Ovary (tissue), 9 donors: ENCODE results near the gene SIRT5. TPM values are rescaled to one million over a fixed set of nuclear protein-coding genes. Genes with fewer than 3 reads are reported as not detected.

Experiments
- DNase-seq, 5 donors: peaks; one replicate each; pipeline ENCODE4 v3.0.0-alpha.2; 2019 to 2020
- H3K27ac ChIP-seq, 2 donors: fragments of 200-600 bp; one replicate each; pipeline versions ENCODE4 v1.5.1 to v1.8.0; 2019 to 2022
- H3K27me3 ChIP-seq: fragments of 200-600 bp; one replicate; pipeline ENCODE4 v1.8.0; 2022
- H3K36me3 ChIP-seq: fragments of 200-600 bp; sonication (generic); one replicate; pipeline ENCODE4 v1.5.1; 2019
- H3K4me1 ChIP-seq: one replicate; pipeline ENCODE4 v1.8.1; 2013; ENCODE audit warnings: mild to moderate bottlenecking, moderate library complexity; ENCODE audit not compliant: insufficient read depth
- H3K4me3 ChIP-seq: fragments of 200-600 bp; sonication (generic); one replicate; pipeline ENCODE4 v1.5.1; 2017
- H3K9me3 ChIP-seq, 2 donors: fragments of 200-600 bp in 1 of 2; sonication (generic) in 1 of 2; one replicate each; pipeline versions ENCODE4 v1.5.1 to v1.8.1; 2013 to 2019; ENCODE audit warnings: mild to moderate bottlenecking in 1 of 2, moderate library complexity in 1 of 2
- EP300 ChIP-seq: sonication (generic); formaldehyde crosslinking; IDR thresholded peaks from one replicate; pipeline ENCODE4 v1.6.1; 2017; ENCODE audit warnings: antibody characterized with exemption
- POLR2A ChIP-seq: fragments of 450-650 bp; IDR thresholded peaks from one replicate; pipeline ENCODE4 v1.6.1; 2017; ENCODE audit warnings: antibody characterized with exemption, mild to moderate bottlenecking, moderate library complexity
- WGBS, 3 donors: extraction: QIAGEN DNeasy Blood & Tissue Kit in 1 of 3; methylation state at CpG; one replicate each; pipeline versions ENCODE4 v1.1.5 to v1.1.7; 2013 to 2017; 5-methylcytosine and 5-hydroxymethylcytosine counted together
- intact Hi-C, 4 donors: fragments of 100-400 bp; cut with DNase I; formaldehyde crosslinking; loops; one replicate each; pipeline versions ENCODE4 v1.11.0 to v1.15.1; 2022 to 2023
- polyA plus RNA-seq, 2 donors: library from polyadenylated mRNA; stranded (reverse); fragments of 200-250 nt in 1 of 2; fragments of 350-450 nt in 1 of 2; fragmentation: Illumina TruSeq in 1 of 2; extraction: RNeasy Lipid Tissue Mini Kit (QIAGEN cat#74804) in 1 of 2; gene quantifications; one replicate each; pipeline ENCODE4 v1.2.3, GENCODE V29; 2013 to 2014
- total RNA-seq, 7 donors: library from RNA; depleted of rRNA in 2 of 7; stranded (reverse); fragments of >200 nt in 2 of 7; fragmentation: NEBNext Ultra II Directional in 3 of 7; extraction: Animal tissue kit (Norgen Biotek cat#: 25700) in 3 of 7; gene quantifications; one replicate each; pipeline versions ENCODE4 v1.1.0 to v1.2.4, GENCODE V29; 2016 to 2023
- TF ChIP-seq, protein P1 (sequence below), 3 donors: fragments of 450-650 bp in 2 of 3; fragments of 200-600 bp in 1 of 3; IDR thresholded peaks; one replicate each; pipeline versions ENCODE4 v1.5.1 to v1.8.0; 2016 to 2022; ENCODE audit warnings: antibody characterized with exemption in 3 of 3, mild to moderate bottlenecking in 1 of 3
- donor health status: DM: no; HTN: no; CAD: no; lungs with moderate emphysema.
- donor health status: DM: no; HTN: no; CAD: no.
- donor health status: Bipolar disorder and iron deficiency.
- donor health status: DM: yes; HTN: yes; CAD: no.
- donor health status: DM: no; HTN: no; CAD: no.
- donor health status: DM: yes; HTN: yes; CAD: no.

Gene SIRT5
- total and polyA plus RNA-seq, 9 donors = 7.3 to 22.2 (median 13.0) TPM

DNA sequence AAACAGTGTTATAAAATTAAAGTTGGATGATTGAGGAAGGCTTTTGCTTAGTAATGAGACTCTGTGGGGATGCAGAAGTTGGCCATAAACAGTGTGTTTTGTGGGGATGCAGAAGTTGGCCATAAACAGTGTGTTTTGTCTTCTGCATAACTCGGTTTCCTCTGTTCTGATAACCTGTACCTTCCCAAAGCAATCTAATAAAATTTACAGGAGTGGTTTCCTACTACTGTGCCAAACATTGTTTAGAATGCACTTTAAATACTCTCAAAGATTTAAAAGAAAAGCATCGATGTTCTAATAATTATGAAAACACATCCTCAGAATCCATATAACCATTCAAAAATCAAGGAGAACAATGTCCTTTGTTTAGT lies 36.9 kb upstream of the SIRT5 start:
- no peaks in the 10 kb centered on the region for H3K4me1 ChIP-seq
- no peak for DNase-seq
- no peaks in the 10 kb centered on the region for H3K9me3 ChIP-seq
- 13 to 18% (median 15%) methylated on average over 2 of the region's 2 CpGs for WGBS, 3 donors
- H3K4me3 ChIP-seq = no peak overlapping the region
- TF ChIP-seq EP300 = no peak
- TF ChIP-seq POLR2A = no peak
- TF ChIP-seq, protein P1, sequence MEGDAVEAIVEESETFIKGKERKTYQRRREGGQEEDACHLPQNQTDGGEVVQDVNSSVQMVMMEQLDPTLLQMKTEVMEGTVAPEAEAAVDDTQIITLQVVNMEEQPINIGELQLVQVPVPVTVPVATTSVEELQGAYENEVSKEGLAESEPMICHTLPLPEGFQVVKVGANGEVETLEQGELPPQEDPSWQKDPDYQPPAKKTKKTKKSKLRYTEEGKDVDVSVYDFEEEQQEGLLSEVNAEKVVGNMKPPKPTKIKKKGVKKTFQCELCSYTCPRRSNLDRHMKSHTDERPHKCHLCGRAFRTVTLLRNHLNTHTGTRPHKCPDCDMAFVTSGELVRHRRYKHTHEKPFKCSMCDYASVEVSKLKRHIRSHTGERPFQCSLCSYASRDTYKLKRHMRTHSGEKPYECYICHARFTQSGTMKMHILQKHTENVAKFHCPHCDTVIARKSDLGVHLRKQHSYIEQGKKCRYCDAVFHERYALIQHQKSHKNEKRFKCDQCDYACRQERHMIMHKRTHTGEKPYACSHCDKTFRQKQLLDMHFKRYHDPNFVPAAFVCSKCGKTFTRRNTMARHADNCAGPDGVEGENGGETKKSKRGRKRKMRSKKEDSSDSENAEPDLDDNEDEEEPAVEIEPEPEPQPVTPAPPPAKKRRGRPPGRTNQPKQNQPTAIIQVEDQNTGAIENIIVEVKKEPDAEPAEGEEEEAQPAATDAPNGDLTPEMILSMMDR (IDR thresholded peaks at IDR 0.05) = no peak
- H3K27me3 ChIP-seq = no peaks in the 10 kb centered on the region
- intact Hi-C loops = loop anchor here in 1 of 4 donors (5.0 kb wide), 1 partner anchor 200 kb away; no protein-coding TSS in a partner anchor
- no peaks in the 10 kb centered on the region for H3K36me3 ChIP-seq
- no peak overlapping the region for H3K27ac ChIP-seq

DNA sequence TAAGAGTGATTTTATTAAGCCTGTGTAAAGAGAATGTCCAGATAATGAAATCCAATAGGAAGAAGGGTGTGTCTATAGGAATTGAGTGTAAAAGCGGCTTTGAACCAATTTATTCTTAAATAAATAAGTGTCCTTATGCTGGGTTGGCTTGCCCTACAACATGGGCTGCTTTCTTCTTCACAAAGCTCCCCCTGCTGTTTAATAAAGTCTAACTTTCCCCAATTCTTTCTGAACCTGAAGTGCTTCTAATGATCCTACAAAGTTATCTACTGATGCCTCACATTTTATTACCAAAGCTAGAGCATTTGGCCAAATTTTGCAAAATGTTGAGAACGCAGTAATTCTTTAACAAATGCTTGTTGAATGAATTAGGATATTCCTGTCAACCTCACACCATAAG lies 36.3 kb upstream of the SIRT5 start:
- 35 to 41% (median 35%) methylated on average over 2 of the region's 2 CpGs for whole genome bisulfite sequencing, 3 donors
- H3K4me3 ChIP-seq = no peak overlapping the region

DNA sequence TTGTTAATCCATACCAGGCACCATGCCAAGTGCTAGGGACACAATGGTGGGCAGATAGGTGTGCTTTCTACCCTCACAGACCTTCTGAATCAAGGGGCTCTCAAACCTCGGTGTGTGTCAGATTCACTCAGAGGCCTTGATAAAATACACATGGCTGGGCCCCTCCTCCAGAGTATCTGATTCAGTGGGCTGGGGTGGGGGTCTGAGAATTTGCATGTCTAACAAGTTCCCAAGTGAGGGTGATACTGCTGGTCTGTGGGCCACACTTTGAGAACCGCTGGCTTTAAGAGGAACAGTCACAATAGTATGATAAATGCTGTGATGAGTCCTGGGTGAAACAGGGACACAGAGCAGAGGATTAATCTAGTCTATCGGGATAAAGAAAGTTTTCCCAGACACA lies 35.8 kb upstream of the SIRT5 start:
- WGBS, 3 donors = 76 to 84% (median 78%) methylated on average over 3 of the region's 3 CpGs

More for the DNA sequence above, 36.3 kb upstream of the SIRT5 start:
- Histone ChIP-seq H3K4me1 (no peaks in the 10 kb centered on the region), H3K27ac (no peak overlapping the region), H3K36me3 (no peaks in the 10 kb centered on the region), H3K27me3 (no peaks in the 10 kb centered on the region), H3K9me3 (no peaks in the 10 kb centered on the region)
- no peak for TF ChIP-seq EP300
- TF ChIP-seq, protein P1 (IDR thresholded peaks at IDR 0.05) = no peak
- TF ChIP-seq POLR2A = no peak
- DNase-seq = no peak
- intact Hi-C loops = loop anchor here in 1 of 4 donors (5.0 kb wide), 1 partner anchor 201 kb away; no protein-coding TSS in a partner anchor

DNA sequence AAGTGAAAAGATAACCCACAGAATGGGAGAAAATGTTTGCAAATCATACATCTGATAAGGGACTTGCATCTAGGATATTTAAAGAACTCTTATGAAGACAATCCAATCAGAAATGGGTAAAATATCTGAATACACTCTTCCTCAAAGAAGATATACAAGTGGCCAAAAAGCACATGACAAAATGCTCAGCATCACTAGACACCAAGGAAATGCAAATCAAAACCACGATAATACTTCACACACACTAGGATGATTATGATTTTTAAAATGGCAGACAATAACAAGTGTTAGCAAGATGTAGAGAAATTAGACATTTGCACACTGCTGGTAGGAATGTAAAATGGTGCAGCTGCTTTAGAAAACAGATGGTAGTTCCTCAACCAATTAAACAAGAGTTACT lies 34.8 kb upstream of the SIRT5 start:
- intact Hi-C loops = loop anchor here in 1 of 4 donors (5.0 kb wide), 1 partner anchor 202 kb away; no protein-coding TSS in a partner anchor
- no peaks in the 10 kb centered on the region for H3K4me1 ChIP-seq
- 83 to 98% (median 97%) methylated on average over 1 of the region's 1 CpG for WGBS, 3 donors
- no peak overlapping the region for H3K4me3 ChIP-seq
- H3K27ac ChIP-seq = no peak overlapping the region
- no peak for TF ChIP-seq POLR2A
- TF ChIP-seq, protein P1 (IDR thresholded peaks at IDR 0.05) = no peak
- TF ChIP-seq EP300 = no peak
- no peaks in the 10 kb centered on the region for H3K36me3 ChIP-seq
- no peaks in the 10 kb centered on the region for H3K27me3 ChIP-seq
- DNase-seq = no peak
- no peaks in the 10 kb centered on the region for H3K9me3 ChIP-seq

More for the DNA sequence above, 35.8 kb upstream of the SIRT5 start:
- Histone ChIP-seq H3K4me1 (no peaks in the 10 kb centered on the region), H3K27ac (no peak overlapping the region), H3K27me3 (no peaks in the 10 kb centered on the region), H3K4me3 (no peak overlapping the region), H3K36me3 (no peaks in the 10 kb centered on the region), H3K9me3 (no peaks in the 10 kb centered on the region)
- TF ChIP-seq, protein P1 (IDR thresholded peaks at IDR 0.05) = no peak
- TF ChIP-seq POLR2A = no peak
- TF ChIP-seq EP300 = no peak
- no peak for DNase-seq
- intact Hi-C loops = loop anchor here in 1 of 4 donors (5.0 kb wide), 1 partner anchor 201 kb away; no protein-coding TSS in a partner anchor
